ENCODE measurements around the gene CDC25B.

GRCh38 chr20:3784216-3784853 is 11.8 kb upstream of the CDC25B start:
- TF ChIP-seq CTCF (IDR thresholded peaks at IDR 0.05), result no peak
- no peak for TF ChIP-seq POLR2A (IDR thresholded peaks at IDR 0.05)

Data from breast epithelium (tissue), 3 donors.